Skin epidermis (tissue), 12 donors: ENCODE data around the gene EED.
"Not testable (repeated sequence)": the region's sequence is repeated elsewhere in the genome, so short reads cannot be mapped to it uniquely, and the experiment has no call there.

ENCODE experiments used
- H3K27ac ChIP-seq, 21 experiments: fragments of 200-600 bp; sonication (generic) in 11 of 21; one replicate each; pipeline ENCODE4 v1.5.0; 2020; ENCODE audit warnings: mild to moderate bottlenecking in 3 of 21, inconsistent platforms in 2 of 21, moderate library complexity in 2 of 21
- H3K4me3 ChIP-seq, 7 experiments: fragments of 200-600 bp; sonication (generic) in 2 of 7; one replicate each; pipeline ENCODE4 v1.5.0; 2020; ENCODE audit warnings: inconsistent platforms in 2 of 7, mild to moderate bottlenecking in 2 of 7, moderate library complexity in 1 of 7

Gene EED

DNA sequence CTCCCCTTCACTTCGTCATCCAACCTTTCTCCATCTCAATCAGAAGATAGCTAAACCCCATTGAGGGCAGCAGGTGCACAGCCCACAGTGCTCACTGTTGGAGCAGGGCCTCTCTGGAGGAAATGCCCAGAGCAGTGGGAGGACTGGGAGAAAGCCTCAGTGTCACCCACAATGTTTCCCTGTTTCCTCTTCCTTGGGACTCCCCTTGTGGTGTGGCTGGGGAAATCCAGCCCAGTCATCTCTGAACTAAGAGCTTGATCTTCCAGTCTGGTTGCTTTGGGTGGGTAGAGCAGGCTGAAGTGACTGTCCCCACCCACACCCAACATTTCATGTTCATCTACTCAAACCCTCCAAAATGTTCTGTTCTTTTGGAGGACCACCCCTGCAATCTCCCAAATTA, 29.8 kb upstream of the EED start:
- Histone ChIP-seq H3K4me3 (no peak overlapping the region), H3K27ac (no peak overlapping the region)

DNA sequence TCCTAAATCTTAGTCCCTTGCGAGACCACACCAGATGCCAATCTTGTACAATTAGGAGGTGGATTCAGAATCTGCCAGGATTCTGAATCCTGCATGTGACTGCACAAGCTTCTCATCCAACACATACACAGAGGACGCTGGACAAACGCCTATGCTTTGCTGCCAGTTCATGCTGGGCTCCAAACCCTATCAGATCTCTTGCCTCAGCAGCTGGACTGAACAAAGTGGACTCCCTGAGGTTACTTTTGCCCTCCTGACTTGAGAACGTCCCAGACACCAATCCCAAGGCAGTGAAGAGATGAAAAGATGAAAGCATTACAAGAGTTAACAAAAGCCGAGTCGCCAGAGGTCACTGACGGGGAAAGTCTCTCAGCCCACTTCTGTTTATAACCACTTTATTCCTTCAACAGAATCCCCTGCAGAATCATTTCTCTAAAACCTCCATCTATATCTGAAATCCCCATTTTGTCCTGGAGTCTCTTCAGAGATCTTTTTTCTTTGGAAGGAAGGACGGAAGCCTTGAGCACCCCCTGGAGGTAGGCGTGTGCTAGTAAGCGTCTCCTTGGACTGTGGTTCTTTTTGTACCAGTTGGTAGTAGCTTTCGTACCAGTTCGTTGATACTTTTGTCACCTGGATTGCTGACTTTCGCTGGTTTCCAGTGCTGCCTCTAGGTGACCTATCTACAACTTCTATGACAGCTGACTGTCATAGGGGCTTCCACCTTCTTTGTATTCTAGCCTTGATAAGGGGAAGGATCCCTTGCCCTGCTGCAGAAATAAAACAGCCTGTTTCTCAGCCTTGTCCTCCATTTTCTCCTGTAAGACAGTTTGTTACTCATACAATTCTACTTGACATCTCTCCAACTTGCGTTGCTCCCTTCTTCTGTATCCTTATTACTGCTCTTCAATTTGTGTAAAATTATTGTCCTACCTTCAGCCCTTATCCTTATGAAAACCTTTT, 26.1 kb upstream of the EED start:
- Histone ChIP-seq H3K4me3 (peak overlapping the region in 5 of 7 experiments; percentile 3 to 28 (median 15)), H3K27ac (peak overlapping the region in 2 of 21 experiments; percentile 44 to 64)

DNA sequence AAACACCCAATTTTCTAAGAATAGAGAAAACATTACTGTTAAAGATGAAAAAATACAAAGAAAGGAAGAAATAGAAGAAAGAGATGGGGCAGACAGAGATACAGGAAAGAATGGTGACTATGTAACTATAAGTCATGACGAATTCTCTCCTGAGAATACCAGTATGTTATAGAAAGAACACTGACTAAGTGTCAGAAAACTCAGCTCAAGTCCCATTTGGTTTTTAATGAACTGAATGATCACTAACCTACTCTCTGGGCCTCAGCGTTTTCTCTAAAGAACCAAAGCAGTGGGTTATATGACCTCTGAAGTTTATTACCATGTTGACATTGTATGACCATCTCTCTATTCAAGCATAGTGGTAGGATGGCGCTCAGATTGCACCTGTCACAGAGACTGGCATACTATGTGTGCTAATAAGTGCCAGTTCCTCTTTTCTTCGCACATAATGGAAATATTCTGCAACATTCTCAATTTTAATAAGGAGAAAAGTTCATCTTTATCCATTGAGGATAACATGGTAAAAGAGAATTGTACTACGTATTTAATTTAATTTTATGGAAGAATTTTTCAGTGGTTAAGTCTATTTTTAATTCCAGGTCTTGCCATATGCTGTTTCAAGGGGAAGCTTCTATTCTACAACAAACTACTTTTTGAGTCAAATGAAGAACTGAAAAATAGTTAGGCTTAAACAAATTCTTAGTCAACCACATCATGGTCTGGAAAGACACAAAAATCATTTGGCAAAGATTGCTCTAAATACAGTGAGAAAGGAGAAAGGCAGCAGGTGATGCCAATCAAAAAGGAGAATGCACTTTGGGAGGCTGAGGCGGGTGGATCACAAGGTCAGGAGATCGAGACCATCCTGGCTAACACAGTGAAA, 25.0 kb upstream of the EED start:
- H3K27ac ChIP-seq = no peak overlapping the region
- H3K4me3 ChIP-seq = no peak overlapping the region

DNA sequence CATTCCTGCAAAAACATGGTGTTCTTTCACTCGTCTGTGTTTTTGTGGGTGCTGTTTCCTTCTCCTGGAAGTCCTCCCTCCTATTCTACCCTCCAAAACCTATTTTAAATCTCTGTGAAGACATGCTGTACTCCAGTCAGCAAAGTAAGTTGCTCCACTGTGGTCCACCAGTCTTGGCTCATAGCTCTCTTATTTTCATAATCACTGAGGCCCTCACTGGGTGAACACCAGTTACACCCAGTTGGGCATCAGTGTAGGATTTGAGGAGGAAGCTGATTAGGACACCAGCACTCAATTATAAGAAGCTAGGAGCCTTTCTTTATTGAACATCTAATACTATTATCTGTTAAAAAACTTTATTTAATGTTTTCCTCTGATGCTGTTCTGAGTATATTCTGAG, 23.9 kb upstream of the EED start:
- Histone ChIP-seq H3K4me3 (no peak overlapping the region), H3K27ac (no peak overlapping the region)

DNA sequence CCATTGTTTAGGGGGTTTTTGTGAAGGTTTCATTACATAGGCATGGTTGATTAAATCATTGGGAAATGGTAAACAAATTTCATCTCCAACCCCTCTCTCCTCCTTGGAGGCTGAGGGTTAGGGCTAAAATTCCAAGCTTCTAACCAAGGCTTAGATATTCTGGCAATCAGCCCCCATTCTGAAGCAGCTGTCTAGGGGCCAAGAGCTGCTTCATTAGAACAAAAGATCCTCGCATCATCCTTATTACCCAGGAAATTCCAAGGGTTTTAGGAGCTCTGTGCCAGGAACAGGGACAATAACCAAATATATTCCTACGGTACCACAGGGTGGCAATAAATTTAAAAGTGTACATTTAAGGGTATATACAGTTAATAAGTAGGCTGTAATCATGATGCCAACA, 22.5 kb upstream of the EED start:
- Histone ChIP-seq H3K27ac (no peak overlapping the region), H3K4me3 (no peak overlapping the region)

DNA sequence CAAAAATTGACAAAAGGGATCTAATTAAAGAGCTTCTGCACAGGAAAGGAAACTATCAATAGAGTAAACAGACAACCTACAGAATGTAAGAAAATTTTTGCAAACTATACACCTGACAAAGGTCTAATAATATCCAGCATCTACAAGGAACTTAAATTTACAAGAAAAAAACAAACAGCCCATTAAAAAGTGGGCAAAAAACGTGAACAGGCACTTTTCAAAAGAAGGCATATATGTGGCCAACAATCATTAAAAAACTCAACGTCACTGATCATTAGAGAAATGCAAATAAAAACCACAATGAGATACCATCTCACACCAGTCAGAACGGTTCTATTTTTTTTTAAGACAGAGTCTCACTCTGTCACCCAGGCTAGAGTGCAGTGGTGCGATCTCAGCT, 20.0 kb upstream of the EED start:
- not testable (repeated sequence) for H3K4me3 ChIP-seq, H3K27ac ChIP-seq

DNA sequence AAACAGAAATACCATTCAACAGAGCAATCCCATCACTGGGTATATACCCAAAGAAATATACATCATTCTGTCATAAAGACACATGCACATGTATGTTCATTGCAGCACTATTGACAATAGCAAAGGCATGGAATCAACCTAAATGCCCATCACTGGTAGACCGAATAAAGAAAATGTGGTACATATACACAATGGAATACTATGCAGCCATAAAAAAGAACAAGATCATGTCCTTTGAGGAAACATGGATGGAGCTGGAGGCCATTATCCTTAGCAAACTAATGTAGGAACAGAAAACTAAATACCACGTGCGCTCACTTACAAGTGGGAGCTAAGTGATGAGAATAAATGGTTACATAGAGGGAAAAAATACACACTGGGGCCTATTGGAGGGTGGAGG, 19.2 kb upstream of the EED start:
- H3K4me3 ChIP-seq, H3K27ac ChIP-seq: not testable (repeated sequence)

DNA sequence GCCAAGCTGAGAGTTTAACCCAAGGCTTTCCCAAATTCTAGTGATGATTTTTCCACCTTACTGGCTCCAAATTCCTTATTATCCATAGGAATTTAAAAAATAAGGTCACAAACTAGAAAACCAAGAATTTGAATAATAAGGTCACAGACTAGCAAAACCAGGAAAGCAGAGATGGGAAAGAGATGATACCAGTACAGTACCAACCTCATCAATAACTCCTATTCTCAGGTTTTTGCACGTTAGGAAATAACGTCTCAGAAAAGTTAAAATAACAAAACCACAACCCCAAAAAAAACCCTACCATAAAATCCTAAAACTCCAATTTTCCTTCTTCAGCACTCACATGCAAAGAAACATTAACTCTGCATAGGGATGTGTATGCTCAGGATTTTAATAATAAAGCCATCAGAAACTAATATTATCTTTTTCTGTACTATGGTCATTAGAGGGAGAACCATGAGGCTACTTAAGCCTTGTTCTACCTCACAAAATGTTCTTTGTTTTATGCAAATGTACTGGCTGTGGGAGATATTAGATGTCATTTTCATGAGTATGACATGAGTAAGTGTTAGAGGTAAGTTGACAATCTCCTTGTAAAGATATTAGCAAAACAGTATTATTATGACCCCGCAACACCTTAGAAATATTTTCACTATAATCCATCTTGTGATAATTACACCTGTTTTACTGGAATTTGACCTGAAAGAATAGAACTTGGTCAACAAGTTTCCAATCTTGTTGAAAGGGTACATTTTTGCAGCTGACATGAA, 16.1 kb upstream of the EED start:
- no peak overlapping the region for H3K4me3 ChIP-seq
- H3K27ac ChIP-seq = no peak overlapping the region

DNA sequence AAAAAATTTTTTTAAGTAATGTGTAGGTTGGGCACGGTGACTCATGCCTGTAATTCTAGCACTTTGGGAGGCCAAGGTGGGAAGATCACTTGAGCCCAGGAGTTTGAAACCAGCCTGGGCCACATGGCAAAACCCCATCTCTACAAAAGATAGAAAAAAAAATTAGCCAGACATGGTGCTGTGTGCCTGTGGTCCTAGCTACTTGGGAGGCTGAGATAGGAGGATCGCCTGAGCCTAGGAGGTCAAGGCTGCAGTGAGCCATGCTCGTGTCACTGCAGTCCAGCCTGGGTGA, 15.6 kb upstream of the EED start:
- not testable (repeated sequence) for H3K4me3 ChIP-seq, H3K27ac ChIP-seq

DNA sequence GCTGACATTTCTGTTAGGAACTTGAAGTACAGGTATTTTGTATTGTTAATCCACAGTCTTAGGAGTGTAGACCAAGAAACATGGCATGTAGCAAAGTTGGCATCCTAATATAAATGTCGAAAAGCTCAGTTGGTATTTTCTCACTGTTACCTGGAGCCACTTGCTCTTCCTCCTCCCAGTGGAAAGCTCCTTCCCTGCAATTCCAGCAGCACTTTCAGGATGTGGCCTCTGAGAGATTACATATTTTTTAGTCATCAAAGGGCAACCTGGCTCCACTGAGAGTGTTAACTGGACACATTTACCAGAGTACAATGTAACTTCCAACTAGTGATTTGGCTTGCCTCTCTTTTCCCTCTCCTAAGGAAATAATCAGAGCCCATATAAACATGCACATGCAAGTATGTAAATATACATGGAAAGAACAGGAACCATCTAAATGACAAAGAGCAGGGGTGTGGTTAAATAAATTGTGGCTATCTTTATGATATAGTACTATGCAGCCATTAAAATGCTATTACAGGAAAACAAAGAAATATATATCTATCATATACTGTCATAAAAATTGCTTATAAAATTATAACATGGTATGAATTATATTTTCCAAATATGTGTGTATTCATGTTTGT, 14.3 kb upstream of the EED start:
- Histone ChIP-seq H3K4me3 (no peak overlapping the region), H3K27ac (no peak overlapping the region)

DNA sequence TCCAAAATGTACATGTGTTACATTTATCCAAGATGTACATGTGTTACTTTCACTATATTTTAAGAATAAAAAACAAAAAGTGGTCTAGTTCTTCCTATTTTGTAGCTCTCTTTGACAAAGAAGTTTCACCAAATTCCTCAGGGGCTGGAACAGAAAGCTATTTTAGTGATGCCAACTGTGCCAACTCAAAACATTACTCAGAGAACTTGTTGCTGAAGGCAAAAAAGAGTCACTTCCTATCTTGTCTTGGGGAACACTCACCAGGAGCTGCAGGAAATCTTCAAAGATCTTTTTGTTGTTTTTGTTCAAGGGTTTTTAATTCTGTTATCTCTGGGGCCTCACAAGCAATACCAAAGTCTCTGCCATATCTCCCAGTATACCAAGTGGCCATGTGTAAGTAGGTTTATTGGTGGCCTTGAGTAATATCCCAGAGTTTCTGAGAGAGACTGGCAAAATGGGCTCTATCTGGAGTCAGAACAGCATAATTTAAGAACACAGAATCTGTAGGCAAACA, 13.6 kb upstream of the EED start:
- Histone ChIP-seq H3K4me3 (no peak overlapping the region), H3K27ac (no peak overlapping the region)

DNA sequence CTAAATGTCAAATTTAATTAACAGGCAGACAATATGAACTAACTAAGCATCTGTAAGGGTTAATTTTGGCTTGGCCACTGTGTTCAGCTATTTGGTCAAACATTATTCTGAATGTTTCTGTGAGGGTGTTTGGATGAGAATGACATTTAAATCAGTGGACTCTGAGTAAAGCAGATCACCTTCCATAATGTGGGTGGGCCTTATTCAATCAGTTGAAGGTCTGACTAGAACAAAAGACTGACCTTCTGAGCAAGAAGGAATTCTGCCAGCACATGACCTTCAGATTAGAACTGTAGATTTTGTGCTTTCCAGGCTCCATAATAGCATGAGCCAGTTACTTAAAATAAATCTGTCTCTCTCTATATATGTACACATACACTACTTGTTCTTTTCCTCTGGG, 12.0 kb upstream of the EED start:
- H3K4me3 ChIP-seq = no peak overlapping the region
- no peak overlapping the region for H3K27ac ChIP-seq

DNA sequence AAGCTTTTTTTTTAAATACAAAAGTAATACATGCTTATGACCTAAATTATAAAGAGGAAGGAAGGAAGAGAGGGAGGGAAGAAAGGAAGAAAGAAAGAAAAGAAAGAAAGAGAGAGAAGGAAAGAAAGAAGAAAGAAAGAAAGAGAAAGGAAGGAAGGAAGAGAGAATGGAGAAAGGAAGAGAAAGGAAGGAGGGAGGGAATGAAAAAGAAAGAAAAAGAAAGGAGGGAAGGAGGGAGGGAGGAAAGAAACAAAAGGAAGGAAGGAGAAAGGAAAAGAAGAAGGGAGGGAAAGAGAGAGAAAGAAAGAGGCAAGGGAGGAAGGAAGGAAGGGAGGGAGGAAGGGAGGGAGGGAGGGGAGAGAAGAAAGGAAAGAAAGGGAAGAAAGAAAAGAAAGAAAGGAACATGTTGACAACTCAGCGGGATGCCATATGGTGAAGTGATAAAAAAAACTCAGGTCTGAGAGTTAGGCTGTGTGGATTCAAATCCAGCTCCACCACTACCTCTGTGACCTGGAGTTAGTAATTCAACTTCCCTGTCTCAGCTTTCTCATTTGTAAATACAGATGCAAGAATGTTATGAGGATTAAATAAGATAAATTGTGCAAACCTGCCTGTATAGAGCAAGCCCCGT, 9.6 kb upstream of the EED start:
- no peak overlapping the region for H3K27ac ChIP-seq

DNA sequence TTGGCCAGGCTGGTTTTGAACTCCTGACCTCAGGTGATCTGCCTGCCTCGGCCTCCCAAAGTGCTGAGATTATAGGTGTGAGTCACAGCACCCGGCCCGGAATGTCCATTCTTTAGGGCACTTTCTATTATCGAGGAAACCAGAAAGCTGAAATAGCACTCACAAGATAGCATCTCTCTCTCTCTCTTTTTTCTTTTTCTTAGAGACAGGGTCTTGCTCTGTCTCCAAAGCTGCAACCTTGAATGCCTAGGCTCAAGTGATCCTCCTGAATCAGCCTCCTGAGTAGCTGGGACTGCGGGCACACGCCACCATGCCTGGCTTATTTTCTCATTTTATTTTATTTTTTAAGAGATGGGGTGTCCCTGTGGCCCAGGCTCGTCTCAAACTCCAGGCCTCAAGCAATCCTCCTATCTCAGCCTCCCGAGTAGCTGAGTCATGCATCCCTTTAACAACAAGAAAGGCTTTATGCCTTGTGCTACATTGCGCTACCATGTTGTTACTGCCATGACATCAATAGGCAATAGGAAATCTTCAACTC, 7.2 kb upstream of the EED start:
- Histone ChIP-seq H3K4me3 (no peak overlapping the region), H3K27ac (no peak overlapping the region)

More for the DNA sequence above, 9.6 kb upstream of the EED start:
- no peak overlapping the region for H3K4me3 ChIP-seq

DNA sequence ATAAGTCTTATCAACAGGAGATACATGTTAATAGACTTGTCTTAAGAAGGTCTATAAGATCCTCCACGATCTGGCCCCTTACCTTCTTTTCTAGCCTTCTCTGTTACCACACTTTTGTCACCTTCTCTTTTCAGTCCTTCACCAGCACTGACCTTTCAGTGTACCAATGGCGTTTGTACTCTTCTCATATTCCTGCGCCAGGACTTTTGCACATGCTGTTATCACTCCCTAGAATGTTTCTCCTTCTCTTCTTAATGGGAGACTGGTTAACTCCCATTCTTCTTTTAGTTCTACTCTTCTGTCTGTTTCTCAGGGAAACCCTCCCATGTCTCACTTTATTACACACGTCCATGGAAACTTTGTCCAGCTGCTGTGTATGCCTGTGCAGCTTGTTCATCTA, 4.4 kb upstream of the EED start:
- H3K4me3 ChIP-seq = no peak overlapping the region
- no peak overlapping the region for H3K27ac ChIP-seq

DNA sequence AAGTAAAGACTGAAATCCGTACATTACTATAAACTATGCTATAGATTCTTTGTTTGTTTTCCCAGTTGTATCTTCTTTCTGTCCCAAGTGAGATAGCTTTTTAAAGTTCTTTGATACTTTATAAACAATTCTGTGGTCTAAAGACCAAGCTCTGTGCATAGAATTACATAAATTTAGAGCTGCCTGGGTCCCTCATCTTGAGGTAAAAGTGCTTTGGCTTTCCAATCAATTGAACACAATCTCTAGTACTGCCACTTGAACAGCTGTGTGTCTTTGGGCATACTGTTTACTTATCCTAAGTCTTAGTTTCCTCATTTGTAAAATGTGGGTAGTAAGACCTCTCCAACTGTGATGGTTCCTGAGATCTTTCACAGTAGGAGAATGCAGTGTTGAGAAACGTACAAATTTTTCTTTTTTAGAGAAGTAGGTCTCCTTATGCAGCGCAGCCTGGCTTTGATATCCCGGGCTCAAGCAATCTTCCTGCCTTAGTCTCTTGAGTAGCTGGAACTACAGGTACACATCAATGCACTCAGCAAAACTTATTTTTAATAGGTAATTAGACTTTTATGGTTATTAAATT, 2.5 kb upstream of the EED start:
- Histone ChIP-seq H3K4me3 (no peak overlapping the region), H3K27ac (no peak overlapping the region)

DNA sequence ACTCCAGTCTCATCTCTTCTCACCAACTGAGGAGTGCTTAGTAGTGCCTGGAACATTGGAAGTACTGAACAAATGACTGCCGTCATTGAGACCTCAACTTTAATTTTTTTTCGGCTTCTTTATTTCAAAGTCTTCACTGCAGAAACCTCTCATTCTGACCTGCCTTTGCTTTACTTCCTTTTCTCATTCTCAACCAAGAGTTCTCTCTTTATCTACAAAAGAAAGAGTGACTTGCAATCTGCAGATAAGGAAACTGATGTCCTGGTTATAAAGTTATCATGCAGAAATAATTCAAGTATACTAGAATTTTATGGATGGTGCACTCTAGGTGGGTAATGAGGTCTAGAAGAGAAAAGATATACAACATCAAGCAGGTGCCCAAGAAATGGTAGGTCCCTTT, 1.2 kb upstream of the EED start:
- H3K4me3 ChIP-seq = no peak overlapping the region
- H3K27ac ChIP-seq = peak overlapping the region in 7 of 21 experiments; percentile 90 to 98 (median 97)

DNA sequence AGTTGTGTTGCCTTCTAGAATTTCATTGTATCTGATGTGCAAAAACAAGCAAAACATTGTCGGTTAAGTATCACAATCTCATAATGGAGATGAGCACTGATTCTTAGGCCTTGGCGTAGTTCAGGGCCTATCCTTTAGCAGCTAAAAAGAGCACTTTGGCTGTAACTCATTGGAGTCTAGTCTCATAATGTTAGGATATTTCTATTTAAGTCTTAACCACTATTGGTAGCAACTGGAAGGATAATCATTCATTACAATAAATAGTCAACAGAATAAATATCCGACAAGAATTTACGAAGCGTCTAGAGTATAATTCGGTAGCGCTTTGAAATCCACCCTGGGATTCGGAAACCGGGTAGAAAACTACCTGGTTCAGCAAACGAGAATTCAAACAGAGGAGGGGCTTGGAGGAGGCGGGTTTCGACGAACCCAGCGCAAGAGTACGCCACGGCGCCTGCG, 461 bp upstream of the EED start:
- Histone ChIP-seq H3K4me3 (peak overlapping the region; percentile 67 to 75 (median 72)), H3K27ac (peak overlapping the region in 20 of 21 experiments; percentile 90 to 99 (median 97))
